RPMI8226 (cell line): Measurements from ENCODE around the gene OVCH1.
"Not testable (repeated sequence)": the region's sequence is repeated elsewhere in the genome, so short reads cannot be mapped to it uniquely, and the experiment has no call there.

Source experiments
- DNase-seq: peaks from one replicate; pipeline ENCODE4 v3.0.0-alpha.2; 2015

The OVCH1 gene

GRCh38 chr12:29499235-29499634 is 1.7 kb upstream of the OVCH1 start:
- no peak for DNase-seq

GRCh38 chr12:29492891-29493290 is 4.6 kb downstream of the OVCH1 start:
- no peak for DNase-seq

GRCh38 chr12:29486972-29487371 is 10.5 kb downstream of the OVCH1 start:
- no peak for DNase-seq

DNA sequence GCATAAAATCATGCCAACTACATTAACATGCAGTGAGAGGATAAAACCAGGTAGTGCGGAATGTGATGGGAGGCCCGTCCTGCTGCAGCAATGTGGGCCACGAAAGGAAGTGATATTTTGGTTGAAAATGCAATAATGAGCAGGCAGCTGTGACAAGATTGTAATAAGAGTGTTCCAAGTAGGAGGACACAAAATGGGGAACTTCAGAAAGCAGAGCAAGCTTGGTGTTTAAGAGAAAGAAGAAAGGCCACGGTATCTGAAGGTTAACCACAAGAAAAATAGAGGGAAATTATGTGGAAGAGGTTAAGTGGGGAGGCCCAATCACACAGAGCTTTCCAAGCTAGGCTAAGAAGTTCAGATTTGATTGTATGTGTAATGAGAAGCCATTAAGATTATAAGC is 34.3 kb downstream of the OVCH1 start:
- no peak for DNase-seq

DNA sequence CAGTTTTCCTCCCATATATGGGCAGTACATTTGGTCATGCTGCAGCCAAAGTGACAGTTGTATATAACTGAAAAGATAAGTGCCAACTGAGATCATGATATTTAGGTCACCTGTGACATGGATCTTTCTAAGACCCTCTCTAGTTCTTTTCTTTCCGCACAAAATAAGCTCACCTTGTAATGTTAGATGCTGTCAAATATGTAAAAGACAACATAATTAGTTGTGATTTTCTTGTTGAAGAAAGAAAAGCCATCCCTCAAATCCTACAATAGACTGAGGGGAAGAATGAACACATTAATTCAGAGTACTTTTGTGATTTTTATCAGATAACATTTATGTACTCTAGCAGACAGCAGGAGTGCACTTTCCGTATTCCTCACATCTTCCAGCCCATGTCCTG is 37.4 kb downstream of the OVCH1 start:
- no peak for DNase-seq

GRCh38 chr12:29455087-29455486 is 42.4 kb downstream of the OVCH1 start:
- DNase-seq: no peak

- DNase-seq: no peak
These were observed 45.6 kb downstream of the OVCH1 start for GRCh38 chr12:29451888-29452287.

- no peak for DNase-seq
These were observed 49.3 kb downstream of the OVCH1 start for GRCh38 chr12:29448157-29448556.

DNA sequence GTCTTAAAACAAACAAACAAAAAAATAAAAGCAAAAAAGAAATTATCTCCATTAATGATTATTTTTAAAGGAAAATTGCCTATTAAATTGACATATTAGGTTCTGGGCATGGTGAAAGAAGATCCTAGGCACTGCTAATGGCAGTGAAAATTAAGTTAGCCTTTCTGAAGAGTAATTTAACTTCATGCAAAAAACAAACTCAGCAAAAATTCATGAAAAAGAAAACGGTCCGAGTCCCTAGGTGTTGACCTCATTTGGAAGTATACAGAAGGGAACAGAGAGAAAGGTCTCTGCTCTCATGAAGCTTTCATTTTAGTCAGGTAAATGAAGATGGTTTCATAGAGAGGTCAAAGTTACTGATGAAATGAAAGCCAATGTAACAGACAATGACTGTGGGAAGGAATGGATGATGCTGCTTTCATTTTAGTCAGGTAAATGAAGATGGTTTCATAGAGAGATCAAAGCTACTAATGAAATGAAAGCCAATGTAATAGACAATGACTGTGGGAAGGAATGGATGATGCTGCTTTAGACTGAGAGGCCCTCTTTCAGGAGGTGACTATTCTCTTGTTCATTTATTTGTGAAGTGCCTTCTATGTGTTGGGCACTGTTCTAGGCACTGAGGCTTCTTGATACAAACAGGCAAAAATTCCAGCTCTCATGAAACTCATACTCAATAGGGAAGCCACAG is 50.1 kb downstream of the OVCH1 start:
- no peak for DNase-seq

DNA sequence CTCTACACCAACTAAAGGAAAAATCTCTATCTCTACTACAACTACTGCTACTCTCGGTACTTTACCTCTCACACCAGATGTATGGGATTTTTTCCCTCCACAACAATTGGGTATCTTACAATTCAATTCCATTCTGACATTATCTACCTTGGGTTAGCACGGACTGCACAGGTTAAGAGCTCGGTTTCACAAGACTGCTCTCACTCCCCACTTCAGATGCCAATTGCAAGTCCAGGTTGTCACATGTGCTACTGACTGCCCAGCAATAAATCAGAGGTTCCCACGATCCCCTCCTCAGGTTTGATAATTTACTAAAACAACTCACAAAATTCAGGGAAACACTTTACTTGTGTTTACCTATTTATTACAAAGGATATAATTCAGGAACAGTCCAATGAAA is 58.0 kb downstream of the OVCH1 start:
- DNase-seq: no peak

DNA sequence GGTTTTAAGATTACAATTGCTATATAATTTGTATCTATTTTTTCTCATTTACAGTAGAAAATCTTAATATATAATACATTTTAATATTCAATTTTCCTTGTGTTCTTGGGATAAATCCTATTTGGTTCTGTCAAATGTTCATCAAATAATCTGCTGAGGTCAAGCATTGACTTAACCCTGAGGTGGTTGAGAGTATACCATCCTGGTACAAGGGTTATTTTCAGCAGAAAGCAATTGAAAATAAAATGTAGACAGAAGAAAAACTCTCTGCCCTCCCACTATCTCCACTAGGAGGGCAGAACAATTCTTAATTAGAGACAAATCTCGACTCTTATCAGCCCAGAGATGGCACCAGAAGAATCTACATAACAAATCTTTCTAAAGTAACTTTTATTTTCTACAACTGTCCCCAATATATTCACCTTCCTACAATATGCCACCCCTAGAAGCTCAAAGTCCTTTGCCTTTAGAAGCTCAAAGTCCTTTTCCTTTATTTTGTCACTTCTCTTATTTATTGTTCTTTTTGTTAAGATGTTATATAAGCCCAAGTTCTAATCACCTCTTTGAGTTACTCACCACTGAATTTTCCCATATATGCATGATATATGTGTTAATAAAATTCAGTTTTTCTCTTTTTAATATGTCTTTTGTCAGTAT is 58.6 kb downstream of the OVCH1 start:
- DNase-seq: no peak

DNA sequence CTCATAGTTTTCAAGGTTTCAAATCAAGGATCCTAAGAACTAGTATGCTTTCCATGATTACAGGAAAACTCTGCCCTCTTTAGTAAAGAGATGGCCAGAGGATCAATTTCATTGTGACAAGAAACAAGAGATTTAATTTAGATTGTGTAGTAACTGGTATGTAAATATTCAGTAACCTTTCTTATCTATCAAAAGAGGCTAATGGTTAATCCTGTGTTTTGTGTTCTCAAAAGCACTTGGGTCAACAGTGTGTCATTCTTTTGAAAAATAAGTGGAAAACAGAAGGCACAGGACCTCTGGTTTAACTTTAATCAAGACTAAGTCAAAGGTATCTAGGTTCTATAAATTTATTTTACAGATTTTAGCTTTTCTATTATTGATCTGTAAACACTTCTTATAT is 59.9 kb downstream of the OVCH1 start:
- DNase-seq: no peak

GRCh38 chr12:29436815-29437214 is 60.7 kb downstream of the OVCH1 start:
- DNase-seq: not testable (repeated sequence)

GRCh38 chr12:29431513-29431912 is 66.0 kb downstream of the OVCH1 start:
- no peak for DNase-seq

DNA sequence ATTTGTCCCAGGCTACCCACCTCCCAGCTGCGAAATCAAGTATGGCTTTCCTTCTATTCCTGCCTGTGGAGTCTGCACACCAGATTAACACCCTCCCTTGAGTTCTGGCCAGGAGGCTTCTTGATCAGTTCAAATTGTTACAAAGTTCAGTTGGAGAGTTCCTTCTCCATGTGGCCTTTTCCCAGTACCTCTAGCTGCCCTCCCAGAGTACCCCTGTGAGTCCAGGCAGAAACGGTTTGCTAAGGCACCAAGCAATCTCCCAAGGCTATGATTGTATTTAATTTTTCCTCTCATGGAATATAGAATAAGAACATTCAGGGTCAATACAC is 66.8 kb downstream of the OVCH1 start:
- no peak for DNase-seq

GRCh38 chr12:29429999-29430715 is 67.3 kb downstream of the OVCH1 start:
- peak; percentile 9 for DNase-seq

DNA sequence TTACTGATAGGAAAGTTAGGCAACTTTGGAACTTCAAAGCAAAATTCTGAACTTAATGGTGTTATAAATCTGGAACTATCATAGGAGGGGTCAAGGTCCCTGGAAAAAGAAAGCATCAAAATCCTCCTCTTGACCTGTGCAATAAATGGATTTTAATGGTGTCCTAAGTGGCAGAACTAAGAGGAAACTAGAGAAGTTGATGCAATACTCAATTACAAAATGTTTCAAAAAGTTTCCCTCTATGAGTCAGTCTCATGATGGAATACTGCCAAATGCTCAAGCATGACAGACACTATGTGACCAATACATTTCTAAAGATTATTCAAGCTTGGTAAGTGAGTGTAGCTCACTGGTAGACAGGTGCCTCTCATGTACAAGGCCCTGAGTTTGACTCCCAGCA is 68.9 kb downstream of the OVCH1 start:
- DNase-seq: no peak

GRCh38 chr12:29427964-29428363 is 69.5 kb downstream of the OVCH1 start:
- DNase-seq: peak; percentile 13

DNA sequence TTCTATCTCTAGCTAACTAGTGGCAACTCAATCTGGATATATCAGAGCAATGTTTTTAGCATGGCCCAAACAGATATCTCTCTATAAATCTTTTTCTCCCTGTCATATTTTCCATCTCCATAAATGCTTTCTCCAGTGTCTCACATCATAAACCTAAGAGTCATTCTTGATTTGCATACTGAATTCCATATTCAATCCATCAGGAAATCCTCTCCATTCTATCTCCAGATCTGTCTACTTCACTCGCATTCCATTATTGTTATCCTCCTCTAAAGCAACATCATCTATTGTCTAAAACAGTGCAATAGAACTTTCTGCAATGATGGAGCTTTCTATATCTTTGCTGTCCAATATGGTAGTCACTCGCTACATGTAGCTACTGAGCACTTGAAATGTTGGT is 71.0 kb downstream of the OVCH1 start:
- no peak for DNase-seq

- DNase-seq: no peak
These were observed 71.8 kb downstream of the OVCH1 start for GRCh38 chr12:29425722-29426121.

- DNase-seq: no peak
These were observed 80.7 kb downstream of the OVCH1 start for GRCh38 chr12:29416748-29417147.

DNA sequence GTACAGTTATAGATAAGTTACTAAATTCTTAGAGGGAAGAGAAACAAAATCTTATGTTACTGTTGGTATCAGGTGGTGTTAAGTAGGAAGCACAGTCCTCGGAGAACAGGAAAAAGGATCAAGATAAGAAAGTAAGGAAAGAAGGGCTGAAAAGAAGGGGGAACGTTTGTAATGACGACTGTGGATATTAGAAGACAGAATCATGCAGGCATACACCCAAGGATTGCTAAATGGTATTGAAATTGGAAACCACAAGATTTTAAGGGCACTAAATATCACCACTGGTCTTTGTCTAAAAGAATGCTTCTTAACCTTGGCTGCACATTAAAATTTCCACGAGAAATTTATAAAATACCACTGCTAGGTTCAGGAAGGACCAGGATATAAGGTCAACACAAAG is 82.4 kb downstream of the OVCH1 start:
- no peak for DNase-seq

GRCh38 chr12:29414368-29414767 is 83.1 kb downstream of the OVCH1 start:
- DNase-seq: no peak

DNA sequence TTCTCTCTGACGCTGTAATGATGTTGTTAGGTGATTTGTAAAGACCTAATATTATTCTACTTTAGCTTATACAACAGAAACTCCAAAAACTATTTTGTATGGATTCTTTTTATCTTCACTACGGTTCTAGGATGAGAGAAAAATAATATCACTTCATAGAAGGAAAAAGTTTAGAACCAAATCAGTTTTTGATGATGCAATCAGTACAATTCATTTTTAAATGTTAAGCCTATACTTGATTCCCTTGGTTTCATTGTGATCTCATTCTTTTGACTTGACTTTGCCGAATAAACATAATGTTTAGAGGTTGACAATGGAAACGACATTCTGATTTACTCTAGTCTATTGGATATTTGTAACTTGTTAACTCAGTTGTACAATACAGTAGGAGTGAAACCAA is 91.9 kb downstream of the OVCH1 start:
- DNase-seq: no peak
